Stimulated activated CD4-positive, alpha-beta T cell treated with anti-CD3 and anti-CD28 coated beads, TNF-alpha, amount 100 ng/mL, for 1 hour (primary cell): ENCODE results near the gene SCUBE3.

Source experiments
- DNase-seq, 3 donors: peaks; one replicate each; pipeline ENCODE4 v3.0.0-alpha.2; 2020; ENCODE audit warnings: low read depth in 3 of 3, low spot score in 1 of 3

The SCUBE3 gene

DNA sequence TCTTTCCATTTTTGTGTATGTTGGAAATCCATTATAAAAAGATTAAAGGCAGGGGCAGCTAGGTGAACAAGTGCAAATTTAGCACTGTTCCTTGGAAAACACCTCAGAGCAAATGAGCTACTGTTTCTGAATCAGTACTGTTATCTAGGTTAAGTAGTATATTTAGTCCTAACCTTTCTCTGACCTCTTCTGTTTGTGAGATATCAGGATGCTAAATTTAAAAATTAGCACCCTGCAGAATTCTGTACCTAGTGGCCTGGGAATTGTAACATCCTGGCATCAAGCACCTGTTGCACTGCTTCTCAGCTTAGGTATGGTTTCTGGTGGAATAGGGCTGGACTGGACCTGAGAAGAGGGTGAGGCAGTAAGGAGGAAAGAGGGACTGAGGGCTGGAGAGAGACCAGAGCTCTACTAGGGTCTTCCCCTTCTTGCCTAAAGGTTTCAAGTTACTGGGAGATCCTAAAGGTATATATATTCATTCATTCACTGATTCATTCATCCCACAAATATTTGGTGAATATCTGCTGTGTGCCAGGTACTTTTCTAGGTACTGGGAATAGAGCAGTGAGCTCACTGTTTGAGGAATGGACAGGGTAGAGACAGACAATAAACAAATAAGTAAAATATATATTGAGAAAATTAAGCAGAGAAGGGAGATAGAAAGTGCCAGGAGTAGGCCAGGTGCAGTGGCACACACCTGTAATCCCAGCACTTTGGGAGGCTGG, 51.0 kb downstream of the SCUBE3 start:
- no peak for DNase-seq

DNA sequence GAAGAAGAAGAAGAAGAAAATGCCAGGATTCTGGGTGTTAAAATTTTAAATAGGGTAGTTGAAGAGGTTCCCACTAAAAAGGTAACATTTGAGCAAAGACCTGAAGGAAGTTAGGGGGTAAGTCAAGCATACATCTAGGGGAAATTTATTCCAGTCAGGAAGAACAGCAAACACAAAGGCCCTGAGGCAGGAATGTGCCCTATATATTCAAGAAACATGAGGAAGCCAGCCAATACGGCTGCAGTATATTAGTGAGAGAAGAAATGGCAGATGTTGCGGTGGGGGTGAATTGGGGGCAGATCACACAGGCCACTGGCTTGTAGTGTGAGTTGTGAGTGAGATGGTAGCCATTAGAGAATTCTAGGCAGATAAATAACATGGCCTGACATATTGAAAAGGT, 51.8 kb downstream of the SCUBE3 start:
- DNase-seq: no peak

DNA sequence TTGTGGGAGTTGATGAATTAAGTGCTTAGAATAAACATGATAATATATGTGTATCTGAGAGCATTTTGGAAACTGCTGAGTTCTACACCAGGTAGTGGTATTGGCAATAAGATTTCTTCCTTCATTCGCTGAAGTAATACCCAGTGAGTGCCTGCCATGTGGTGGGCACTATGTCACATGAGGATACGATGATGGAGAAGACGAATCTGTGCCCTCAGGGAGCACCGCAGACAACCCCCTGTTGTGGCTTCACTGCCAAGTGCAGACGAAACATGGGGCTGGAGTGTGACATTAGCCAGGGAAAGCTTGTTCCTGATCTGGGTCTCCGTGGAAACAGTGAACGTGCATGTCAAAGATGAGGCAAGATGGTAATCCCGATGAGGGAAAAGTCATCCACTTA, 53.7 kb downstream of the SCUBE3 start:
- DNase-seq: no peak

DNA sequence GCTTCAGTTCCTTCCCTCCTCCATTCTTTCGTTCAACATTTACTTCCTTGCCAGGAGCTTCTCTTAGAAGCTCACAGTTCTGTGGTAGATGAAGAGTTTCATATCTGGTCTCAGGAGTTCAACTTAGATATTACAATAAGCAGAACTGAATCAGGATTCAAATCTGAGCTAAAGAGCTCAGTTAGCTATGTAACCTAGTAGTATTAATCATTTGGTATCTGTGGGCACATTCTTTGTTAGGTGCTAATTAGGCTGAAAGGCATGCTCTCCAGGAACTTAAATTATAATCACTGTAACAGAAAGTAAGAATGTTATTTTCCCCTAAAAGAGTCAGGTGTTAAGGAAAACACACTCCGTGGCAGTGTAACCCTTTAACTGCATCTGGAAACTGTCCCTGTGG, 54.1 kb downstream of the SCUBE3 start:
- no peak for DNase-seq

DNA sequence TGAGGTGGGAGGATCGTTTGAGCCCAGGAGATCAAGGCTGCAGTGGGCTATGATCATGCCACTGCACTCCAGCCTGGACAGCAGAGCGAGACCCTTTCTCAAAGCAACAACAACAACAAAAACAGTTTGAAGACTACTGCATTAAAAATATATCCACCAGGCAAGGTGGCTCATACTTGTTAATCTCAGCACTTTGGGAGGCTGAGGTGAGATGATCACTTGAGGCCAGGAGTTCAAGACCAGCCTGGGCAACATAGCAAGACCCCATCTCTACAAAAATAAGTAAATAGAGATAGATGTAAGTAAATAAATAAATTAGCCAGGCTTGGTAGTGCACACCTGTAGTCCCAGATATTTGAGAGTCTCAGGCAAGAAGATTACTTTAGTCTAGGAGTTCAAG, 58.2 kb downstream of the SCUBE3 start:
- no peak for DNase-seq

DNA sequence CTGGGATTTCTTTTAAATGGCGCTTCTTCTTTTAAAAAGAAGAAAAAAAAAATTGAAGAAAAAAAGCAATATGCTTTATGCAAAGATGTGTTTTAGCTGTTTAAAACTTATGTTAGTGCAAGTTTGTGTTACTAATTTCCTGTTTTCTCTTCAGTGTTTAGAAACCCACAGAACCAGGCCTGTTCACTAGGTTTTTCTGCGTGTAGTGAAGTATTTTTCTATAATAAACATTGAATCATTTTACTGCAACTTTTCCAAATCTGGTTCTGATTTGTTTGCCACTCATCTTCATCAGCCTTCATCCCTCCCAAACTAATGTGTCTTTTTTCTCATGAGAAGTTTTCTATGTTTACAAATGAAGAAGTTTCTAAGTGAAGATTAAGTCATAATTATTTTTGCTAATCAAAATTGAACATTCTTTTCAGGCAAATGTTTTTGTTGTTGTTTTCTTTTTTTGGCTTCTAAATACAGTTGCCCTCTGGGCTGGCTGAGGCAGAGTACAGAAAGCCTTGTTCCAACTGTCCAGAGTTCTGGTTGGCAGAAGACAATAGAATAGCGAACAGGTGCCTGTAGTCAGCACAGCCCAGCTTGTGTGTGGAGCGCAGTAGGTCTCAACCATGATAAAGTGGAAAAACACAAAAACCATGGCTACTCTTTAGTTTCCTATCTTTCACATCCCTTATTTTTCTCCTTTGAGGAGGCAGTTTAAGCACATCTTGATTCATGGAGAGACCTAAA, 60.2 kb downstream of the SCUBE3 start:
- DNase-seq: no peak

DNA sequence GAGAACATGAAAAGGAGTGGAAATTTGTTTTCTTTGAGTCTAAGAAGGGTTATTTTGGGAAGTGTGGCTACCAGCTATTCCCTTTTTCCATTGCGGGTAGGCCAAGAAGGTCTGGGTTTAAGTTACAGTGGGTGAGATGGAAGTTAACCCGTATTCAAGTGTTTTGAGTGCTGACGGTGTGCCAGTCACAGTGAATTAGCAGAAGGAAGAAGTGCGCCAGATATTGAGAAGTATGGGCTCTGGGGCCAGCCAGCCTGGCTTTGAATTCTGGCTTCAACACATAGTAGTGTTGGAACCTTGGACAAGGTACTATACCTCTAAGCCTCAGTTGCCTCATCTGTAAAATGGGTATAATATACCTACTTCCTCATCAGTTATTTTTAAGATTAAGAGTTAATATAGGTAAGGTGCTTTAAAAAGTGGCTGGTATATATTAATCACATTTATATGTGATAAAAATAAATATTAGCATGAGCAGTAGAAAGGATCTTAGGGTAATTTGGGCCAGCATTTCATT, 62.0 kb downstream of the SCUBE3 start:
- DNase-seq: no peak

DNA sequence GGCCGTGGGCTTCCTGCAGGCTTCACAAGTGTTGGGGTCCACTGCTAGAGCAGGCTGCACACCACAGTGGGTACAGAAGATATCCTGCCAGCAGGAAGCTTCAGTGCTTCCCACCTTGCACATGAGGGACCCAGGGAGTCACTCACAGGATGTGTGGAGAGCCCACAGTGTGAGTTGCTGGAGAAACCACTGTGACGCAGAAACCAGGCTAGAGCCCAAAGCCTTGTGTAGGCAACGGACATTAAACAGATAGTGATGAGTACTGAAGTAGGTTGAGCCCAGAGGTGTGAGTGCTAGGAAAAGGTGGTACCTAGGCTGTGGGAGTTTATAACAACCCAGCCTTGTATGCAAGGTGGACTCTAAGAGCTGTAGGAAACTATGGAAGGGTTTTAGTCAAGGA, 65.0 kb downstream of the SCUBE3 start:
- no peak for DNase-seq

DNA sequence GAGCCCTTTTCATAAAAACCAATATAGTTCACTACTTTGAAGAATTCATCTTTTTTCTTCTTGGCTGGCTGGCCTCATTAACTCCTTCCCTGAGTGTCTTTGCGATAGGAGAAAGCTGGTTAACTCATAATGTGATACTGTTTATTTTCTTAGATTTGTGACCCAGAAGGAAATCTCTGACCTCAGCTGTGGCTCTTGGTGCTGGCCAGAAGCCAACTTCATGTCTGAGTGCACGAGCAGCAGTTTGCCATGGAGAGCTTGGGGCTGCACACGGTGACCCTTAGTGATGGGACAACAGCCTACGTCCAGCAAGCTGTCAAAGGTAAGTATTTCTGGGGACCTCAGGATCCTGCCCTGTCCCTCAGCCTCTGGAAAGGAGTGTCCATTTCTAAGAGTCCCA, 67.1 kb downstream of the SCUBE3 start:
- DNase-seq: no peak

DNA sequence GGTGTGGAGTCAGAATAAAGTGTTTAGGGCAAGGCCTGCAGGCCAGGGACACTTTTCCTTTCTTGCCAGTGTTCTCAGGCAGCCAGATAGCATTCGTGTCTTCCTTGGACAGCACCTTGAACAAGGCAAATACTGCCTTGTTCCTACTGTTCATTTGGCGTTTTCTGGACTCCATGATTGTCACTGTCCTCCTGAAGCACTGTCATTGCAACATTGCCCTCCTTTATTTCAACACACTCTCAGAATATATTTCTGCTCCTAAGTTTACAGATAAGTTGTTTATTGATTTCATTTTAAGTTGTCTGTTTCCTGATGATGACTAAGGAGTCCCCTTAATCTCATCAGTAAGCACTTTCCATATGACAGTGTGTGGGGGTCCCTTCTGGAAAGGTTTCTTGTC, 68.7 kb downstream of the SCUBE3 start:
- no peak for DNase-seq

DNA sequence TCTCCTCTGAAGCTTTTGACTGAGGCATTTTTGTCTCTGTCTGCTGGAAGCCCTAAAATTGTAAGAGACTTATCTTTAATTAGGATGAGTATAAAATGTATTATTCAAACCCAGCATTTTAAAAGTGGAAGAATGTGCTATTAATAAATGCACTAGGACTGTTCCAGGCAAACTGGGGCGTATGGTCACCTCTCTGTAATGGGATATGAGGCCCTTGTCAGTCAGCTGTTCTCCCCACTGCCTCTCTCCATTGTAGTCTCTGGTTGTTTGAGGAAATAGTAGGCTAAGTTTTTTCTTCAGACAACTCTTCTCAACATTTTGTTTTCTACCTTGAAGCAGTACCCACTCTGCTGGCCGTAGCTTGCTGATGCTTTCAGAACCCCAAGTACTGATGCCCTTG, 69.6 kb downstream of the SCUBE3 start:
- no peak for DNase-seq

DNA sequence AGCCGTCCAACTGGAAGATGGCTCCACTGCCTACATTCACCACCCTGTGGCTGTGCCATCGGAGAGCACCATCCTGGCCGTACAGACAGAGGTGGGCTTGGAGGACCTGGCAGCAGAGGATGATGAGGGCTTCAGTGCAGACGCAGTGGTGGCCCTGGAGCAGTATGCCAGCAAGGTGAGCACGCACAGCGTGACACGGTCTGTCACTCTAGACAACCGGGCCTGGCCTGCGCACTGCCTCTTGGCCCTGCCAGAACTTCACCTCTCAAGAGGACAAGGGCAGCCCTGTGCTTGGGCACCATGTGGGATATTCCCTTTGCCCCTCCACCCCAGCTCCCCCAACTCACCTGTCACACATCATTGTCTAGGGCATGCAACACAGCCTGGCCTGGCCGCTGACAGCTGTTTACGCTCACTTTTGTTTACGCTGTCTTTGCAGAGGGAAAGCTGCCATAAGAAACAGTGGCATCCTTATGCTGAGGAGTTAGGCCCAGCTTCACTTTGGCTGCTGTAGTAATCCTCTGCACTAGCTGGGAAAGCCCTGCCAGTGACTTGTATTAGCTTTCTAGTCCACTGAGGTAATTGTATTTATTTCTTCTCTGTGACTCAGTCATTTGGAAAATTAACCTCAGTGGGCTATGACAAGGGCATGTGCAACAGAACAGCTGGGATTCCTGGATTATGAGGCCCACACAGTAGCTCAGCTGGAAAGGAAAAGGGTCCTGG, 74.1 kb downstream of the SCUBE3 start:
- no peak for DNase-seq

DNA sequence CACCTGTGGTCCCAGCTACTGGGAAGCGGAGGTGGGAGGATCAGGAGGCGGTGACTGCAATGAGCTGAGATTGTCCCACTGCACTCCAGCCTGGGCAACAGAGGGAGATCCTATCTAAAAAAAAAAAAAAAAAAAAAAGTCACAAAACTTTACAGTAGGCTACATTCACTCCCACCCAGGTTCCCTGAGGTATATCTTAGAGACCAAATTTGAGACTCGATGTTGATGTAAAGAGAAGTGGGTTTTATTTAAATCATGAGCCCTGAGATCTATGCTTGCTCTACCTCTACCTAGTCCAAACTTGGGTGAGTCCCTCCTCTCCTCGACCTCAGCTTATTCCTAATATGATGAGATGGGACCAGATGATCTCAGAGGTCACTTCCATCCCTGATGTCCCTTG, 75.1 kb downstream of the SCUBE3 start:
- DNase-seq: no peak

DNA sequence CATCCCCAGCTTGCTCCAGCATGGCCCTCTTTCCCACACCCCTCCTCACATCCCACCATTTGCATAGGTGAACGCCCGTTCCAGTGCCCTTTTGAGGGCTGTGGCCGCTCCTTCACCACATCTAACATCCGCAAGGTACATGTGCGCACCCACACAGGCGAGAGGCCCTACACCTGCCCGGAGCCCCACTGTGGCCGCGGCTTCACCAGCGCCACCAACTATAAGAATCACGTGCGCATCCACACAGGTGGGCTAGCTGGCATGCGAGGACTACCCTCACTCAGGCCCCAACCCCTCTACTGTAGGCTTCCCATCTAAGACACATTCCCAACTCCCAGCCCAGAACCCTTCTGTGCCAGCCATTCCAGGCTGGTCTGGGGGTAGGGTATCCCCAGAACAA, 77.7 kb downstream of the SCUBE3 start:
- no peak for DNase-seq

DNA sequence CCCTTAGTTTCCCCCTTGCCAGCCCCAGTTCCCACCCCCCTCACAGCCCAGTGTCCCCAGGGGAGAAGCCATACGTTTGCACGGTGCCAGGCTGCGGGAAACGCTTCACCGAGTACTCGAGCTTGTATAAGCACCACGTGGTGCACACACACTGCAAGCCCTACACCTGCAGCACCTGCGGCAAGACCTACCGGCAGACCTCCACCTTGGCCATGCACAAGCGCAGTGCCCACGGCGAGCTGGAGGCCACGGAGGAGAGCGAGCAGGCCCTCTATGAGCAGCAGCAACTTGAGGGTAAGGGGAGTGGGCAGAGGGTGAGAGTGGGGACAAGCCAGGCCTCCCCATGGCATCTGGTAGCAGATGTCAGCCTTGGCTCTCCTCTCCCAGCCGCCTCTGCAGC, 78.7 kb downstream of the SCUBE3 start:
- DNase-seq: no peak

DNA sequence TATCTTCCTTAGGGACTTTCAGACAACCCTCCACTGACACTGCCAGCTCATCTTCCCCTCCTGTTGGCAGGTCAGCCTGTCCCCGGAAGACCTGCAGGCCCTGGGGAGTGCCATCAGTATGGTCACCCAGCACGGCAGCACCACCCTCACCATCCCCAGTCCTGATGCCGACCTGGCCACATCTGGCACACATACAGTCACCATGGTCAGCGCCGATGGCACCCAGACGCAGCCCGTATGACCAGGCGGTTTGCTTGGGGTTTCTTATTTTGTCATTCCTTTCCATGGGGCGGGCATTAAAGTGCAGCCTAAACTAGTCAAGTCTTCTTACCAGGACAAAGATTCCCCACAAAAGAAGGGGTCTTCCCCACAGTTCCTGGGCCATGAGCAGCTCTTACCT, 79.9 kb downstream of the SCUBE3 start:
- no peak for DNase-seq

DNA sequence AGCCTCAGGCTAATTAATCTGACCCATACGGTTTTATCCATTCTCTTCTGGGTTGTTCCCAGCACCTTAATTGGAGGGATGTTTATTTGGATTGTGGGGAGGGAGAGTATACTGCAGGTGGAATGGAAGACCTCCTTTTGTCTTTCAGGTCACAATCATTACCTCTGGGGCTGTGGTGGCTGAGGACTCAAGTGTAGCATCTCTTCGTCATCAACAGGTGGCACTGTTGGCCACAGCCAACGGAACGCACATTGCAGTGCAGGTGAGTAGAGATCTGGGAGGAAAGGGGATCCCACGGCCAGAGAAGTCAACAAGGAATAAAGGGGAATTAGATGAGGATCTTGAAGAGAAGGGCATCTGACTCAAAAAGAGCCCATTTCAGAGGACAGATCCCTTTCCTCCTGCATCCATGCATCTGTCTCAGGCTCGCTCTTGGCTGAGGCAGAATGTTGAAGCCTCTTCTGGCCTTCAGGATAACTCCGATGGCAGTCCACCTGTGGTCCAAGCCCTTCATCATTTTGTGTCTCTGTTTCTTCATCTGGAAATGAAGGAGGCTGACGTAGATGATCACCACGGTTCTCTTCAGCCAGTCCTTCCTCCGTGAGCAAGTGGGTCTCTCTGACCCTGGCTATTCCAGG, 80.7 kb downstream of the SCUBE3 start:
- DNase-seq: no peak

DNA sequence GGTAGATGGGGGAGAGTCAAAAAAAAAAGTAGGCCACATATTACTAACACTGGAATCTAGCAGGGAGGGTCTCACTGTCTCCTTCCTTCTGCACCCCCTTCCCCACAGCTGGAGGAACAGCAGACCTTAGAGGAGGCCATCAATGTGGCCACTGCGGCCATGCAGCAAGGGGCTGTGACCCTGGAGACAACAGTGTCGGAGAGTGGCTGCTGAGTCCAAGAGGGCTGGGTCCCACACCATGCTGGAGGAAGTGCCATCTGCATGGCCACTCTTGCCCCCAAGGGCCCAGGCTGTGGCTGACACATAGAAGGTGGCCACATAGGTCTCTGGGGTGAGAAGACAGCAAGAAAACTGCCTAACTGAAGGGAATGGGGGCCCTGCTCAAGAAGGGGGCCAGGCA, 81.3 kb downstream of the SCUBE3 start:
- no peak for DNase-seq

DNA sequence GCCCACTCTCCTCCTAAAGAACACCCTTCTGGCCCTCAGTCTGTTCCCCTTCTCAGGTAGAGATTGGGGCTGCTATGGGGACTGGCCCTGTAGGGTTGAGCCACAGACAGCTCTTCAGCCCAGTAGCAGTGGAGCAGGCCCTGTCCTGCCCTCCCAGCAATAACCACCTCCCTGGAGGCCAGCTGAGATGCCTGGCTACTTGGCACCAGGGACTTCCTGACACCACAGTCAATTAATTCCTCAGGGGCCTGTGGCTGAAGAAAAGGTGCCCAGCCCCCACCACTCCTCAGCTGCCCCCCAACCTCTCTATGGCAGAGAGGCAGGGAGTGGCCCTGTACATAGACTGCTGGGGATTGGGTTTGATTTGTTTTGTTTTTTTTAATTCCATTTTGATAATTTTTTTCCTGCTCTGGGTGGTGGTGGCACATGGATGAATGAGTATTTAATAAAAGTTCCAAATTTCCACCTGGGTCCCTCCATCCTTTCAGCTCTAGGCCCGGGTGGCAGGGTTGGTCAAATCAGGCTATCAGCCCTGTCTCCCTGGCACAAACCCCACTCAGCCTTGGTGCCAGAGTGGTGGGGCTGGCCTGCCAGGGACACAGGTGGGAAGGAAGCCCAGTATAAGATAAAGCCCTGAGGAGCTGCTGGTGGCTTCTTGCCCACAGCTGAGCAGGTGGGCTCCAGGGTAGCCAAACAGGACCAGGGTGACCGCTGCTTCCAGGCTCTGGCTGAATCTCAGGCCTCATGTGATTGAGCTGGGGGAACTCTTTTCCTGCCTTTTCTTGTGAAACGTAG, 82.0 kb downstream of the SCUBE3 start:
- no peak for DNase-seq

DNA sequence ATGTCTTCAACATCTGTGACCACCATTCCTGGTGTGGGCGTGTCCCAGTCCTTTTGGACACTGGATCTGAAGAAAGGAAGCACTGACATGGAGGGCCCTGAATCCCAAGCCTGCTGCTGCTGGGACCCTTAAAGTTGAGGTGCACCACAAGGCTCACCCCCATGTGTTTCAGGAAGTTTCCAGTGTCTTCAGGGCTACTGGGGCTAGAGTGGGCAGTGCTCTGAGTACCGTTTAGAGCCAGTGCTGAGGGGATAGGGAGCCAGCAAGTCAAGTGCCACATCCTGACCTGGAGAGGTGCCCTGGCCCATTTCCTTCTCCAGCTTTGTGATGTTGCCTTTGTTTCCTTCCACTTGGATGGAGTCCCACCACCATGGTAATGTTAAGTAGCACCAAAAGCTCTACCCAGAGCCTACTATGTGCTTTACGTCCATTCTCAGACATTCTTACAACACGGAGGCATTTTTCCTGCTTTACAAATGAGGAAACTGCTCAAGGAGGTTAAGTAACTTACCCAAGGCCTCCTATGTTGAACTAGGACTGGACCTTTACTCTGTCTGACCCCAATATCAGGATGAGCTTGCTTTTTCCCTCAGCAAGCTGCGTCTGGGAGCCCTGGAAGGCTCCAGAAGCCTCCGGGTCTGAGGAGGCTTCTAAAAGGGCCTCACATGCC, 83.3 kb downstream of the SCUBE3 start:
- DNase-seq: no peak
